CD4-positive, alpha-beta T cell treated with Interleukin-4 for 4 hours (primary cell): ENCODE measurements around the gene NEFH.
"Not testable (repeated sequence)": the region's sequence is repeated elsewhere in the genome, so short reads cannot be mapped to it uniquely, and the experiment has no call there.

ENCODE experiments used
- DNase-seq: peaks from one replicate; pipeline ENCODE4 v3.0.0-alpha.2; 2020

The NEFH gene

GRCh38 chr22:29469755-29470154, 10.3 kb upstream of the NEFH start:
- DNase-seq: no peak

- peak; percentile 33 for DNase-seq
Observed at GRCh38 chr22:29470159-29470855, 9.7 kb upstream of the NEFH start.

GRCh38 chr22:29473001-29473400, 7.0 kb upstream of the NEFH start:
- DNase-seq: no peak

GRCh38 chr22:29475550-29475949, 4.5 kb upstream of the NEFH start:
- no peak for DNase-seq

GRCh38 chr22:29476116-29476515, 3.9 kb upstream of the NEFH start:
- DNase-seq: no peak

- DNase-seq: no peak
Observed at GRCh38 chr22:29477723-29478318, 2.2 kb upstream of the NEFH start.

- no peak for DNase-seq
Observed at GRCh38 chr22:29478326-29479276, 1.4 kb upstream of the NEFH start.

GRCh38 chr22:29480262-29480511, 169 bp downstream of the NEFH start:
- DNase-seq: no peak

- peak; percentile 31 for DNase-seq
Observed at GRCh38 chr22:29480512-29481264, 670 bp downstream of the NEFH start.

- no peak for DNase-seq
Observed at GRCh38 chr22:29481265-29482000, 1.4 kb downstream of the NEFH start.

GRCh38 chr22:29482253-29482652, 2.2 kb downstream of the NEFH start:
- no peak for DNase-seq

- no peak for DNase-seq
Observed at GRCh38 chr22:29482726-29483125, 2.7 kb downstream of the NEFH start.

GRCh38 chr22:29483254-29483653, 3.2 kb downstream of the NEFH start:
- DNase-seq: no peak

- no peak for DNase-seq
Observed at GRCh38 chr22:29484642-29485041, 4.6 kb downstream of the NEFH start.

- DNase-seq: no peak
Observed at GRCh38 chr22:29485448-29485847, 5.4 kb downstream of the NEFH start.

GRCh38 chr22:29487426-29487986, 7.5 kb downstream of the NEFH start:
- no peak for DNase-seq

GRCh38 chr22:29489127-29489780, 9.2 kb downstream of the NEFH start:
- not testable (repeated sequence) for DNase-seq

- DNase-seq: no peak
Observed at GRCh38 chr22:29491012-29491411, 11.0 kb downstream of the NEFH start.

GRCh38 chr22:29493636-29494035, 13.6 kb downstream of the NEFH start:
- no peak for DNase-seq

- no peak for DNase-seq
Observed at GRCh38 chr22:29499852-29500251, 19.8 kb downstream of the NEFH start.

GRCh38 chr22:29503811-29504372, 23.9 kb downstream of the NEFH start:
- no peak for DNase-seq
